OCI-LY7 (cell line): ENCODE results near the gene CRACDL. TPM values are rescaled to one million over a fixed set of nuclear protein-coding genes. Genes with fewer than 3 reads are reported as not detected.
A peak's percentile ranks its signal among the peaks of the same experiment; 100 is the strongest.

Experiments
- BruUV-seq: library from RNA; stranded (reverse); fragments of 400-500 nt; replicated peaks from 2 replicates; lab custom pipeline; 2021; lab: Mats Ljungman, UMichigan
- CTCF ChIA-PET: fragments of 300-600 bp; sonication (Branson Sonifier 250); formaldehyde crosslinking; loops from one replicate; lab custom pipeline; 2022; ENCODE audit warnings: antibody characterized with exemption; ENCODE audit not compliant: unreplicated experiment; lab: Charles Lee
- POLR2A ChIA-PET: fragments of 300-600 bp; sonication (Branson Sonifier 250); formaldehyde crosslinking; loops from one replicate; lab custom pipeline; 2022; ENCODE audit warnings: antibody characterized with exemption; lab: Charles Lee
- DNase-seq: peaks from one replicate; pipeline ENCODE4 v3.0.0-alpha.2; 2015; ENCODE audit warnings: low spot score
- H2AFZ ChIP-seq: fragments of 200-600 bp; sonication (generic), shearing (Covaris generic); 2 replicates; pipeline ENCODE4 v1.6.1; 2014; ENCODE audit warnings: mild to moderate bottlenecking, antibody characterized with exemption, low read length, moderate library complexity
- H3K27ac ChIP-seq: fragments of 200-600 bp; sonication (generic); 2 replicates; pipeline ENCODE4 v1.5.1; 2014; ENCODE audit warnings: mixed run types, low read depth, mild to moderate bottlenecking, moderate library complexity, low read length, inconsistent platforms; ENCODE audit not compliant: poor library complexity, severe bottlenecking
- H3K36me3 ChIP-seq: fragments of 200-600 bp; sonication (generic); 2 replicates; pipeline ENCODE4 v1.6.1; 2014; ENCODE audit warnings: mild to moderate bottlenecking, antibody characterized with exemption, low read length, moderate library complexity, mixed read lengths; ENCODE audit not compliant: insufficient read depth
- H3K4me1 ChIP-seq: fragments of 200-600 bp; sonication (generic); 2 replicates; pipeline ENCODE4 v1.5.1; 2014; ENCODE audit warnings: mild to moderate bottlenecking, low read length; ENCODE audit not compliant: insufficient read depth, poor library complexity, severe bottlenecking
- H3K4me2 ChIP-seq: fragments of 200-600 bp; sonication (generic); 2 replicates; pipeline ENCODE4 v1.6.1; 2014; ENCODE audit warnings: mild to moderate bottlenecking, low read length
- H3K4me3 ChIP-seq: fragments of 200-600 bp; sonication (generic); 2 replicates; pipeline ENCODE4 v1.5.1; 2014; ENCODE audit warnings: mild to moderate bottlenecking, low read depth, low read length; ENCODE audit not compliant: poor library complexity, severe bottlenecking
- H3K79me2 ChIP-seq: fragments of 200-600 bp; sonication (generic); 2 replicates; pipeline ENCODE4 v1.6.1; 2016; ENCODE audit warnings: low read depth, mild to moderate bottlenecking, low read length, moderate library complexity, mixed read lengths; ENCODE audit not compliant: insufficient read depth
- H3K9me2 ChIP-seq: fragments of 200-600 bp; sonication (generic); 2 replicates; pipeline ENCODE4 v1.6.1; 2016; ENCODE audit warnings: mild to moderate bottlenecking, low read length, mixed read lengths; ENCODE audit not compliant: insufficient read depth
- H3K9me3 ChIP-seq: fragments of 200-600 bp; sonication (generic); 2 replicates; pipeline ENCODE4 v1.6.1; 2014; ENCODE audit warnings: mild to moderate bottlenecking, mixed run types, low read length, mixed read lengths
- H4K20me1 ChIP-seq: fragments of 200-600 bp; sonication (generic); 2 replicates; pipeline ENCODE4 v1.6.1; 2014; ENCODE audit warnings: mild to moderate bottlenecking, antibody characterized with exemption, low read length, moderate library complexity, mixed read lengths; ENCODE audit not compliant: insufficient read depth
- EZH2phosphoT487 ChIP-seq: fragments of 200-600 bp; sonication (generic); IDR thresholded peaks from 2 replicates; pipeline ENCODE4 v1.6.1; 2018; ENCODE audit warnings: low read depth, borderline replicate concordance, mild to moderate bottlenecking, mixed run types, antibody characterized with exemption, low read length, moderate library complexity, mixed read lengths
- intact Hi-C: fragments of 100-400 bp; cut with micrococcal nuclease; formaldehyde crosslinking; loops from one replicate; pipeline ENCODE4 v1.10.0; 2022; ENCODE audit not compliant: unreplicated experiment
- total RNA-seq, 2 experiments: library from RNA; depleted of rRNA in 1 of 2; stranded (reverse); fragments of >200 nt in 1 of 2; shearing (Covaris generic) in 1 of 2; gene quantifications; 2 replicates each; pipeline ENCODE4 v1.2.3, GENCODE V29; 2014 to 2022
- TF ChIP-seq, protein P1 (sequence below): fragments of 200-600 bp; sonication (generic); conservative IDR thresholded peaks from 2 replicates; pipeline ENCODE4 v1.5.1; 2014; ENCODE audit warnings: mild to moderate bottlenecking, antibody characterized with exemption, low read length, moderate library complexity, mixed read lengths

Gene CRACDL
- total RNA-seq, 2 experiments from 2014 or later: 0.03 to 0.13 TPM

DNA sequence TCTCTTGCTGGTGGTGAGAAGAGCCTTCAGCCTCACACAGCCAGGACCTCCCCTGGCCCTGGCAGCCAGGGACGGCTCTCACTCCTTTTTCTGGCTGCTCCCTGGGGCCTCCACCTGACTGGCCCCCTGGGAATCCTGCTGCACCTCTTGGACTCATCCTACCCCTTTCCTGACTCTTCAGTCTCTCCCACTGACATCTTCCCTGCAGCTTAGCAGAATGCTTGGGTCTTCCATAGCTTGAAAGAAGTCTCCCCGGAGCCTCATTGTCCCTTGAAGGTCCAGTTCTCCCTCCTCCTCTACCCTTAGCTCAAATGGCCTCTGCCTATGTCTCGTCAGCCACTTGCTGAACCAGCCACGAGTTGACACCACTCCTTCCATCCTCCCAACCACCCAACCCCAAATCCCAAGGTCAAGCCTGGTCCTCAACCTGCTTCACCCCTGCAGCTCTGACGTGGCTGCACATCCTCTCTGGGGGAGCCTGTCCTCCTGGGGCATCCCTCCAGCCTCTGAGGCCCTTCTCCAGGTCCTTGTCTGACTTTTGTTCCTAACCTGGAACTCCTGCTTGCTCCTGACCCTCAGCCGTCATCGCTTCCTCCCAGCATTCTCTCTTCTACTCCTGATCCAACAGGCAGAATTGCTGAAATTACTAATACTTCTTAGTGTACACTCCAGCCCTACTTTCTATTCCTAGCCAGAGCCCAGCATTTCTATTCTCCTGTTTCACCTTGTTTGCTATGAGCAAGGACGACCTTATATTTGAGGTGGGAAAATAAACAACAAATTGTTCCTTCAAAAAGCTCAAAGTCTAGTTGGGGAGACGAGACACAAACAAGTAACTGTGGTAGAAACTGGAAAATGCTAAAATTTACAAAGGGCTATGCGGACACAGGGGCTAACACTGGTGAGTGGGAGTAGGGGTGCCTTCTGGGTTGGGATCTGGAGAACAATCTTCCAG is 136.4 kb downstream of the CRACDL start:
- Histone ChIP-seq H3K4me2 (no peak overlapping the region), H3K9me2 (no peaks in the 10 kb centered on the region), H3K9me3 (no peaks in the 10 kb centered on the region), H3K4me1 (peaks cover 9% of the 10 kb centered on the region), H3K27ac (no peak overlapping the region), H3K36me3 (no peaks in the 10 kb centered on the region), H4K20me1 (no peaks in the 10 kb centered on the region), H3K4me3 (no peak overlapping the region), H3K79me2 (no peaks in the 10 kb centered on the region), H2AFZ (no peak overlapping the region)
- intact Hi-C loops: no loop called here
- CTCF ChIA-PET: no interaction called here
- POLR2A ChIA-PET: no interaction called here
- TF ChIP-seq, protein P1, sequence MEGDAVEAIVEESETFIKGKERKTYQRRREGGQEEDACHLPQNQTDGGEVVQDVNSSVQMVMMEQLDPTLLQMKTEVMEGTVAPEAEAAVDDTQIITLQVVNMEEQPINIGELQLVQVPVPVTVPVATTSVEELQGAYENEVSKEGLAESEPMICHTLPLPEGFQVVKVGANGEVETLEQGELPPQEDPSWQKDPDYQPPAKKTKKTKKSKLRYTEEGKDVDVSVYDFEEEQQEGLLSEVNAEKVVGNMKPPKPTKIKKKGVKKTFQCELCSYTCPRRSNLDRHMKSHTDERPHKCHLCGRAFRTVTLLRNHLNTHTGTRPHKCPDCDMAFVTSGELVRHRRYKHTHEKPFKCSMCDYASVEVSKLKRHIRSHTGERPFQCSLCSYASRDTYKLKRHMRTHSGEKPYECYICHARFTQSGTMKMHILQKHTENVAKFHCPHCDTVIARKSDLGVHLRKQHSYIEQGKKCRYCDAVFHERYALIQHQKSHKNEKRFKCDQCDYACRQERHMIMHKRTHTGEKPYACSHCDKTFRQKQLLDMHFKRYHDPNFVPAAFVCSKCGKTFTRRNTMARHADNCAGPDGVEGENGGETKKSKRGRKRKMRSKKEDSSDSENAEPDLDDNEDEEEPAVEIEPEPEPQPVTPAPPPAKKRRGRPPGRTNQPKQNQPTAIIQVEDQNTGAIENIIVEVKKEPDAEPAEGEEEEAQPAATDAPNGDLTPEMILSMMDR: no peak
- no peak for TF ChIP-seq EZH2phosphoT487
- DNase-seq: no peak
- BruUV-seq: no TSS peak

DNA sequence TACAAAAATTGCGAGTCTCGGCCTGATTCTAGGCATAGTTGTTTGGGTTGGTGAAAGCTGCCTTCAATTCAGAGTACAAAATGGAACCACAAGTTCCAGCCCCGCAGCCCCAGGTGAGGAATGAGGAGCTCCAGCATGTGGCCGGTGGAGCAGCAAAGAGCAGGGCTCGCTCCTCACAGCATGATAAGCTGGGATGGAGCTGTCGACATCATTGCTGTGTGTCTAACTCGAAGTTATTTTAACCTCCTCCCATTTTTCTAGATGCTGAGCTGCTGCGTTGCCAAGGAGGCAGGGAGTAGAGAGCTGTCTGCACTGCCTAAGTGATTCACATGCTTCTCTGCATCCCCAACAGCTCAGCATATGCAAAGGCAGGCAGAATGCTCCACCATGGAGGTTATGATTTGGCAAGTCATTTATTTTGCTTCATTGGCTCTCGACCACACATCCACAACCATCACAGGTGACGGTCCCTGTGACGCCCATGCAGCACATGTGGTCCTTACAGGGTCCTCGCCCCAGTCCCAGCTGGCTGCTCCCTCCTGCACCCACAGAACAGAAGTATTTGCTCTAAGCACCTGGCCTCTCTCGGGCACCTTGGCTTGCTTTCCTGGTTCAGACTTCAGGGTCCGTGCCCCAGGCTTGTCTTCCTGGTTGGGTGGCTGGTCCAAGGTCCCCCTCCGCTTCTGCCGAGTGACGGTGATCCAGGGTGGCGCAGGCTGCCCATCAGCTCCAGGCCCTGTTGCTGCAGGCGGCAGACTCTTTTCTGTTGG is 139.1 kb downstream of the CRACDL start:
- TF ChIP-seq, protein P1: no peak
- TF ChIP-seq EZH2phosphoT487: no peak
- CTCF ChIA-PET: no interaction called here
- DNase-seq: no peak
- Histone ChIP-seq H3K27ac (no peak overlapping the region), H3K36me3 (no peaks in the 10 kb centered on the region), H4K20me1 (no peaks in the 10 kb centered on the region), H3K4me2 (no peak overlapping the region), H3K4me3 (no peak overlapping the region), H2AFZ (peak overlapping the region; percentile 49; the same call in 1 of the 2 replicates), H3K9me2 (no peaks in the 10 kb centered on the region), H3K9me3 (no peaks in the 10 kb centered on the region), H3K4me1 (peaks cover 9% of the 10 kb centered on the region), H3K79me2 (no peaks in the 10 kb centered on the region)
- POLR2A ChIA-PET: no interaction called here
- intact Hi-C loops: no loop called here
- no TSS peak for BruUV-seq
